Activated naive CD8-positive, alpha-beta T cell treated with anti-CD3 and anti-CD28 coated beads for 36 hours (primary cell): Measurements from ENCODE around the gene SMARCC2. TPM values are rescaled to one million over a fixed set of nuclear protein-coding genes. Genes with fewer than 3 reads are reported as not detected.
A peak's percentile ranks its signal among the peaks of the same experiment; 100 is the strongest.

Source experiments
- DNase-seq: peaks from one replicate; pipeline ENCODE4 v3.0.0; 2021
- H3K27ac Mint-ChIP-seq: one replicate; pipeline ENCODE4 v1.8.0; 2022; ENCODE audit warnings: mild to moderate bottlenecking, moderate library complexity, mixed read lengths
- H3K27me3 Mint-ChIP-seq: one replicate; pipeline ENCODE4 v1.8.0; 2022; ENCODE audit warnings: mild to moderate bottlenecking, mixed read lengths
- H3K36me3 Mint-ChIP-seq: one replicate; pipeline ENCODE4 v1.8.0; 2021; ENCODE audit warnings: mild to moderate bottlenecking, mixed read lengths
- H3K4me1 Mint-ChIP-seq: one replicate; pipeline ENCODE4 v1.8.0; 2021; ENCODE audit warnings: mixed read lengths
- H3K4me3 Mint-ChIP-seq: one replicate; pipeline ENCODE4 v1.8.0; 2022; ENCODE audit warnings: mild to moderate bottlenecking, moderate library complexity, mixed read lengths
- H3K9me3 Mint-ChIP-seq: one replicate; pipeline ENCODE4 v1.8.0; 2022; ENCODE audit warnings: mixed read lengths
- total RNA-seq, 2 experiments: library from RNA; stranded (reverse); gene quantifications; one replicate each; pipeline ENCODE4 v1.2.3, GENCODE V29; 2021

SMARCC2 gene
- total RNA-seq, 2 experiments from 2014 or later: 78.5 to 92.6 TPM

GRCh38 chr12:56154246-56154771 lies 35.0 kb downstream of the SMARCC2 start:
- peaks cover 27% of the 10 kb centered on the region for H3K36me3 Mint-ChIP-seq
- H3K27ac Mint-ChIP-seq: no peak overlapping the region
- H3K4me1 Mint-ChIP-seq: peaks cover 38% of the 10 kb centered on the region

GRCh38 chr12:56153678-56154065 lies 35.6 kb downstream of the SMARCC2 start:
- Mint-ChIP-seq H3K4me3 (peak overlapping the region; percentile 88), H3K4me1 (peaks cover 33% of the 10 kb centered on the region), H3K9me3 (no peaks in the 10 kb centered on the region), H3K27me3 (no peaks in the 10 kb centered on the region), H3K36me3 (peaks cover 21% of the 10 kb centered on the region), H3K27ac (no peak overlapping the region)
- no peak for DNase-seq

More at GRCh38 chr12:56154246-56154771, 35.0 kb downstream of the SMARCC2 start:
- DNase-seq: no peak
- Mint-ChIP-seq H3K4me3 (no peak overlapping the region), H3K27me3 (no peaks in the 10 kb centered on the region), H3K9me3 (no peaks in the 10 kb centered on the region)

- no peak for DNase-seq
- peak overlapping the region; percentile 98 for H3K27ac Mint-ChIP-seq
- peak overlapping the region; percentile 88 for H3K4me3 Mint-ChIP-seq
- H3K36me3 Mint-ChIP-seq: peaks cover 15% of the 10 kb centered on the region
- H3K9me3 Mint-ChIP-seq: no peaks in the 10 kb centered on the region
- peaks cover 33% of the 10 kb centered on the region for H3K4me1 Mint-ChIP-seq
- no peaks in the 10 kb centered on the region for H3K27me3 Mint-ChIP-seq
Measured at GRCh38 chr12:56152756-56153677, 36.3 kb downstream of the SMARCC2 start.

GRCh38 chr12:56152132-56152755 lies 37.0 kb downstream of the SMARCC2 start, which contains the start of gene MYL6B:
Gene MYL6B (plus strand): TSS chr12:56152587. CDS start chr12:56153919, 1,332 bp downstream.
- no peaks in the 10 kb centered on the region for H3K27me3 Mint-ChIP-seq
- peak; percentile 96 for DNase-seq
- H3K36me3 Mint-ChIP-seq: peaks cover 13% of the 10 kb centered on the region
- peak within 1 kb of the TSS; percentile 88 for H3K4me3 Mint-ChIP-seq
- H3K9me3 Mint-ChIP-seq: no peaks in the 10 kb centered on the region
- H3K27ac Mint-ChIP-seq: peak within 1 kb of the TSS; percentile 98
- peaks cover 28% of the 10 kb centered on the region for H3K4me1 Mint-ChIP-seq

GRCh38 chr12:56151672-56152131 lies 37.6 kb downstream of the SMARCC2 start:
- Mint-ChIP-seq H3K4me3 (peak overlapping the region; percentile 88), H3K36me3 (peaks cover 11% of the 10 kb centered on the region), H3K9me3 (no peaks in the 10 kb centered on the region), H3K27me3 (no peaks in the 10 kb centered on the region), H3K4me1 (peaks cover 29% of the 10 kb centered on the region), H3K27ac (peak overlapping the region; percentile 98)
- peak; percentile 75 for DNase-seq

- Mint-ChIP-seq H3K36me3 (peaks cover 5% of the 10 kb centered on the region), H3K9me3 (no peaks in the 10 kb centered on the region), H3K27me3 (no peaks in the 10 kb centered on the region), H3K4me3 (peak overlapping the region; percentile 88), H3K4me1 (peaks cover 31% of the 10 kb centered on the region), H3K27ac (peak overlapping the region; percentile 76)
- DNase-seq: no peak
Measured at GRCh38 chr12:56150563-56150962, 38.7 kb downstream of the SMARCC2 start.

GRCh38 chr12:56146492-56147460 lies 42.5 kb downstream of the SMARCC2 start:
- H3K4me3 Mint-ChIP-seq: no peak overlapping the region
- H3K4me1 Mint-ChIP-seq: peaks cover 42% of the 10 kb centered on the region
- H3K27me3 Mint-ChIP-seq: no peaks in the 10 kb centered on the region
- H3K9me3 Mint-ChIP-seq: no peaks in the 10 kb centered on the region
- DNase-seq: no peak
- H3K27ac Mint-ChIP-seq: no peak overlapping the region
- H3K36me3 Mint-ChIP-seq: peaks cover 30% of the 10 kb centered on the region

- Mint-ChIP-seq H3K27ac (no peak overlapping the region), H3K9me3 (no peaks in the 10 kb centered on the region), H3K36me3 (peaks cover 41% of the 10 kb centered on the region), H3K4me1 (peaks cover 28% of the 10 kb centered on the region), H3K4me3 (no peak overlapping the region), H3K27me3 (no peaks in the 10 kb centered on the region)
- no peak for DNase-seq
Measured at GRCh38 chr12:56145217-56145616, 44.1 kb downstream of the SMARCC2 start.

- Mint-ChIP-seq H3K9me3 (no peaks in the 10 kb centered on the region), H3K27me3 (no peaks in the 10 kb centered on the region), H3K4me3 (no peak overlapping the region), H3K4me1 (peaks cover 25% of the 10 kb centered on the region), H3K36me3 (peaks cover 53% of the 10 kb centered on the region), H3K27ac (peak overlapping the region; percentile 78)
- DNase-seq: no peak
Measured at GRCh38 chr12:56143870-56144269, 45.4 kb downstream of the SMARCC2 start.

- peaks cover 60% of the 10 kb centered on the region for H3K36me3 Mint-ChIP-seq
- H3K4me3 Mint-ChIP-seq: no peak overlapping the region
- DNase-seq: no peak
- H3K27me3 Mint-ChIP-seq: no peaks in the 10 kb centered on the region
- peaks cover 32% of the 10 kb centered on the region for H3K4me1 Mint-ChIP-seq
- H3K9me3 Mint-ChIP-seq: no peaks in the 10 kb centered on the region
- peak overlapping the region; percentile 78 for H3K27ac Mint-ChIP-seq
Measured at GRCh38 chr12:56143217-56143616, 46.1 kb downstream of the SMARCC2 start.

GRCh38 chr12:56141946-56142784 lies 47.1 kb downstream of the SMARCC2 start:
- Mint-ChIP-seq H3K36me3 (peaks cover 70% of the 10 kb centered on the region), H3K4me3 (no peak overlapping the region), H3K27ac (peak overlapping the region; percentile 78), H3K27me3 (no peaks in the 10 kb centered on the region), H3K4me1 (peaks cover 38% of the 10 kb centered on the region), H3K9me3 (no peaks in the 10 kb centered on the region)
- DNase-seq: no peak

- no peaks in the 10 kb centered on the region for H3K27me3 Mint-ChIP-seq
- DNase-seq: no peak
- H3K4me3 Mint-ChIP-seq: no peak overlapping the region
- peaks cover 78% of the 10 kb centered on the region for H3K36me3 Mint-ChIP-seq
- no peaks in the 10 kb centered on the region for H3K9me3 Mint-ChIP-seq
- peaks cover 46% of the 10 kb centered on the region for H3K4me1 Mint-ChIP-seq
- peak overlapping the region; percentile 49 for H3K27ac Mint-ChIP-seq
Measured at GRCh38 chr12:56137853-56138571, 51.3 kb downstream of the SMARCC2 start.

GRCh38 chr12:56134897-56135296 lies 54.4 kb downstream of the SMARCC2 start:
- H3K4me1 Mint-ChIP-seq: peaks cover 60% of the 10 kb centered on the region
- H3K4me3 Mint-ChIP-seq: no peak overlapping the region
- no peaks in the 10 kb centered on the region for H3K27me3 Mint-ChIP-seq
- peaks cover 5% of the 10 kb centered on the region for H3K9me3 Mint-ChIP-seq
- no peak overlapping the region for H3K27ac Mint-ChIP-seq
- H3K36me3 Mint-ChIP-seq: peaks cover 92% of the 10 kb centered on the region
- no peak for DNase-seq
